Liver (tissue), 9 donors: ENCODE data around the gene KANK2. TPM values are rescaled to one million over a fixed set of nuclear protein-coding genes. Genes with fewer than 3 reads are reported as not detected.

Source experiments
- DNase-seq: peaks from one replicate; pipeline ENCODE4 v3.0.0-alpha.2; 2017; ENCODE audit warnings: low spot score
- H3K27ac ChIP-seq, 2 donors: one replicate each; pipeline ENCODE4 v1.7.0; 2013; ENCODE audit warnings: inconsistent platforms in 2 of 2, low read length in 2 of 2, control low read depth in 1 of 2, low read depth in 1 of 2, mild to moderate bottlenecking in 1 of 2
- H3K27me3 ChIP-seq, 4 donors: one replicate each; pipeline versions ENCODE4 v1.6.1 to v1.7.0; 2013; ENCODE audit warnings: low read length in 3 of 4, inconsistent platforms in 1 of 4, mild to moderate bottlenecking in 1 of 4, moderate library complexity in 1 of 4; ENCODE audit not compliant: control insufficient read depth in 4 of 4, insufficient read depth in 4 of 4
- H3K36me3 ChIP-seq, 4 donors: one replicate each; pipeline versions ENCODE4 v1.6.1 to v1.7.0; 2013; ENCODE audit warnings: low read length in 3 of 4, mild to moderate bottlenecking in 3 of 4, low read depth in 1 of 4, moderate library complexity in 1 of 4; ENCODE audit not compliant: control insufficient read depth in 4 of 4, insufficient read depth in 3 of 4
- H3K4me1 ChIP-seq, 4 donors: one replicate each; pipeline versions ENCODE4 v1.6.1 to v1.7.0; 2013; ENCODE audit warnings: low read length in 3 of 4, mild to moderate bottlenecking in 3 of 4, moderate library complexity in 1 of 4; ENCODE audit not compliant: control insufficient read depth in 4 of 4, insufficient read depth in 4 of 4
- H3K4me3 ChIP-seq, 3 donors: one replicate each; pipeline versions ENCODE4 v1.6.1 to v1.7.0; 2013; ENCODE audit warnings: low read length in 3 of 3, control low read depth in 1 of 3, low read depth in 1 of 3, mild to moderate bottlenecking in 1 of 3
- H3K9ac ChIP-seq, 2 donors: one replicate each; pipeline ENCODE4 v1.7.0; 2013; ENCODE audit warnings: low read length in 2 of 2, mild to moderate bottlenecking in 2 of 2, moderate library complexity in 2 of 2, control low read depth in 1 of 2, low read depth in 1 of 2
- H3K9me3 ChIP-seq, 4 donors: one replicate each; pipeline versions ENCODE4 v1.6.1 to v1.7.0; 2013; ENCODE audit warnings: low read length in 3 of 4; ENCODE audit not compliant: control insufficient read depth in 4 of 4
- FOXA1 ChIP-seq: IDR thresholded peaks from 2 replicates; pipeline ENCODE4 v1.6.1; 2016; ENCODE audit warnings: antibody characterized with exemption
- FOXA2 ChIP-seq: IDR thresholded peaks from 2 replicates; pipeline ENCODE4 v1.6.1; 2016; ENCODE audit warnings: antibody characterized with exemption
- GABPA ChIP-seq, 2 donors: IDR thresholded peaks in 1 of 2; conservative IDR thresholded peaks in 1 of 2; 2 replicates each; pipeline ENCODE4 v1.6.1; 2016; ENCODE audit warnings: antibody characterized with exemption in 2 of 2, mild to moderate bottlenecking in 1 of 2, moderate library complexity in 1 of 2
- HNF4A ChIP-seq, 2 donors: conservative IDR thresholded peaks; 2 replicates each; pipeline ENCODE4 v1.6.1; 2016; ENCODE audit warnings: antibody characterized with exemption in 2 of 2, mild to moderate bottlenecking in 2 of 2
- JUND ChIP-seq, 2 donors: IDR thresholded peaks; 2 replicates each; pipeline ENCODE4 v1.6.1; 2016; ENCODE audit warnings: antibody characterized with exemption in 2 of 2
- NR2F2 ChIP-seq: IDR thresholded peaks from 2 replicates; pipeline ENCODE4 v1.6.1; 2016; ENCODE audit warnings: antibody characterized with exemption
- RAD21 ChIP-seq, 2 donors: IDR thresholded peaks; 2 replicates each; pipeline ENCODE4 v1.6.1; 2016; ENCODE audit warnings: antibody characterized with exemption in 2 of 2, mild to moderate bottlenecking in 2 of 2
- RXRA ChIP-seq, 2 donors: IDR thresholded peaks; 2 replicates each; pipeline ENCODE4 v1.6.1; 2017 to 2018; ENCODE audit warnings: antibody characterized with exemption in 2 of 2, mild to moderate bottlenecking in 1 of 2
- SP1 ChIP-seq: IDR thresholded peaks from 2 replicates; pipeline ENCODE4 v1.6.1; 2018; ENCODE audit warnings: antibody characterized with exemption, mild to moderate bottlenecking
- YY1 ChIP-seq: IDR thresholded peaks from 2 replicates; pipeline ENCODE4 v1.6.1; 2016; ENCODE audit warnings: antibody characterized with exemption, mild to moderate bottlenecking
- WGBS: extraction: QIAGEN DNeasy Blood & Tissue Kit; methylation state at CpG from one replicate; pipeline ENCODE4 v1.1.7; 2013; 5-methylcytosine and 5-hydroxymethylcytosine counted together
- polyA plus RNA-seq, 2 donors: library from polyadenylated mRNA; stranded (reverse) in 1 of 2; unstranded in 1 of 2; fragments of 200-250 nt in 1 of 2; fragments of >200 nt in 1 of 2; fragmentation: Nextera tagmentation in 1 of 2; extraction: Ambion mirVana in 1 of 2; gene quantifications; one replicate each; pipeline versions ENCODE4 v1.2.1 to v1.2.3, GENCODE V29; 2013 to 2015
- total RNA-seq, 2 donors: library from RNA; depleted of rRNA; stranded (reverse); fragments of >200 nt; gene quantifications; one replicate each; pipeline ENCODE4 v1.2.3, GENCODE V29; 2014
- TF ChIP-seq, protein P1 (sequence below): fragments of 150-350 bp; IDR thresholded peaks from 2 replicates; pipeline ENCODE4 v1.5.1; 2017; ENCODE audit warnings: improper control_type of control experiment, low read depth, low read length; ENCODE audit not compliant: missing input control
- TF ChIP-seq, protein P2 (sequence below): IDR thresholded peaks from 2 replicates; pipeline ENCODE4 v1.6.1; 2016; ENCODE audit warnings: antibody characterized with exemption
- TF ChIP-seq, protein P3 (sequence below): IDR thresholded peaks from 2 replicates; pipeline ENCODE4 v1.6.1; 2016; ENCODE audit warnings: antibody characterized with exemption
- TF ChIP-seq, protein P4 (sequence below): IDR thresholded peaks from 2 replicates; pipeline ENCODE4 v1.6.1; 2016; ENCODE audit warnings: antibody characterized with exemption, mild to moderate bottlenecking
- donor health status: healthy.
- donor health status: healthy.
- donor health status: healthy.
- donor health status: healthy.
- donor health status: healthy.

The KANK2 gene
- total and polyA plus RNA-seq, 4 donors, result 15.0 to 67.8 (median 40.6) TPM

DNA sequence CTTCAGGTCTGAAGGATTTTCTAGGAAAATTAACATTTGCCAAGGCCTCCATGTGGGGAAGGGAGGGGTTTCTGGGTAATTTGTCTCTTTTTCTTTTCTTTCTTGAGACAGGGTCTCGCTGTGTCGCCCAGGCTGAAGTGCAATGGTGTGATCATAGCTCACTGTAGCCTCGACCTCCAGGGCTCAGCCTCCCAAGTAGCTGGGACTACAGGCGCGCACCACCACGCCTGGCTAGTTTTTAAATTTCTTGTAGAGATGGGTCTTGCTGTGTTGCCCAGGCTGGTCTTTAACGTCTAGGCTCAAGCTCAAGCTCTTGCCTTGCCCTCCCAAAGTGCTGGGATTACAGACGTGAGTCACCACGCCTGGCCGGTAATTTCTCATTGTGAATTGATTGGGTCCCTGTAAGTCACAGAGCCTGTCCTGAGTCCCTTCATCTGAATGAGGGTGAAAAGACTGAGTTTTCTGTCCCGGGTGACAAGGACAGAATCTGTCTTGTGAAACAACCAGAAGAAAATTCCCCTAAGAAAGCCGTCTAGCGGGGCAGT is 31.8 kb downstream of the KANK2 start:
- Histone ChIP-seq H3K4me3 (no peak overlapping the region), H3K27ac (peak overlapping the region; percentile 42 to 79), H3K9ac (no peak overlapping the region), H3K4me1 (peaks cover 0 to 22% (median 5%) of the 10 kb centered on the region in 4 donors), H3K36me3 (peaks cover 5 to 15% (median 9%) of the 10 kb centered on the region in 4 donors), H3K27me3 (no peaks in the 10 kb centered on the region), H3K9me3 (no peaks in the 10 kb centered on the region)
- no peak for DNase-seq
- WGBS, result 86% methylated on average over 13 of the region's 13 CpGs
- TF ChIP-seq NR2F2 (no peak), YY1 (no peak), JUND (IDR thresholded peaks at IDR 0.05) (no peak), SP1 (no peak), HNF4A (conservative IDR thresholded peaks at IDR 0.05) (no peak)
- TF ChIP-seq, protein P1, sequence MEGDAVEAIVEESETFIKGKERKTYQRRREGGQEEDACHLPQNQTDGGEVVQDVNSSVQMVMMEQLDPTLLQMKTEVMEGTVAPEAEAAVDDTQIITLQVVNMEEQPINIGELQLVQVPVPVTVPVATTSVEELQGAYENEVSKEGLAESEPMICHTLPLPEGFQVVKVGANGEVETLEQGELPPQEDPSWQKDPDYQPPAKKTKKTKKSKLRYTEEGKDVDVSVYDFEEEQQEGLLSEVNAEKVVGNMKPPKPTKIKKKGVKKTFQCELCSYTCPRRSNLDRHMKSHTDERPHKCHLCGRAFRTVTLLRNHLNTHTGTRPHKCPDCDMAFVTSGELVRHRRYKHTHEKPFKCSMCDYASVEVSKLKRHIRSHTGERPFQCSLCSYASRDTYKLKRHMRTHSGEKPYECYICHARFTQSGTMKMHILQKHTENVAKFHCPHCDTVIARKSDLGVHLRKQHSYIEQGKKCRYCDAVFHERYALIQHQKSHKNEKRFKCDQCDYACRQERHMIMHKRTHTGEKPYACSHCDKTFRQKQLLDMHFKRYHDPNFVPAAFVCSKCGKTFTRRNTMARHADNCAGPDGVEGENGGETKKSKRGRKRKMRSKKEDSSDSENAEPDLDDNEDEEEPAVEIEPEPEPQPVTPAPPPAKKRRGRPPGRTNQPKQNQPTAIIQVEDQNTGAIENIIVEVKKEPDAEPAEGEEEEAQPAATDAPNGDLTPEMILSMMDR, result no peak
- TF ChIP-seq, protein P2, sequence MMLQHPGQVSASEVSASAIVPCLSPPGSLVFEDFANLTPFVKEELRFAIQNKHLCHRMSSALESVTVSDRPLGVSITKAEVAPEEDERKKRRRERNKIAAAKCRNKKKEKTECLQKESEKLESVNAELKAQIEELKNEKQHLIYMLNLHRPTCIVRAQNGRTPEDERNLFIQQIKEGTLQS, result no peak

DNA sequence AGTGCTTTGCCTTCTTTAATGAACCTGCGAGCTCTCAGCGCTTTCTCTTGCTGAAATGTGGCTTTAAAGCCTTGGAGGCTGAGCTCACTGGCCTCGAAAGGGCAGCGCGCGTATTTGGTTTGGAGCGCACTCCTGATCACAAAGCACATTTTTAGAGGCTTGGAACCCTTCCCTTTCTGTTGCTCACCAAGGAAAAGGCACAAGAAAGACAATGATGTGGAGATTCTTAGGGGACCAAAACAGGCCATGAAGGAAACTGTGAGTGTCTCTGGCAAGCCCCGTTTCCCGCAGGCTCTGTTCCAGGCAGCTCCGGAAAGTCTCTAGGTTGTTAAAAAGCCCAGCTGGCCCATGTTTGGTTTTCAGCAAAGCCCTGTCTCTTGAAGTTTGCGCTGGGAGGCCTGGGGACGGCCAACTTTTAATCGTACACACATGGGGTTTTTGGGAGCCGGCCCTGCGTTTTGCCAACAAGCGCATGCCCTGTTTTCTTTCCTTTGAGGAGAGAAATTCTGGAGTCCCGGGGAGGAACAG is 32.4 kb downstream of the KANK2 start:
- Histone ChIP-seq H3K4me1 (peaks cover 0 to 21% (median 7%) of the 10 kb centered on the region in 4 donors), H3K27ac (peak overlapping the region; percentile 42 to 79), H3K4me3 (no peak overlapping the region), H3K9ac (no peak overlapping the region), H3K27me3 (no peaks in the 10 kb centered on the region), H3K36me3 (peaks cover 5 to 15% (median 8%) of the 10 kb centered on the region in 4 donors), H3K9me3 (no peaks in the 10 kb centered on the region)
- 70% methylated on average over 17 of the region's 17 CpGs for WGBS
- DNase-seq, result no peak
- TF ChIP-seq FOXA2 (no peak), JUND (IDR thresholded peaks at IDR 0.05) (peak in 1 of 2 donors; percentile 18), NR2F2 (no peak), YY1 (no peak), HNF4A (conservative IDR thresholded peaks at IDR 0.05) (no peak), RAD21 (IDR thresholded peaks at IDR 0.05) (no peak), RXRA (IDR thresholded peaks at IDR 0.05) (peak in 1 of 2 donors; percentile 15), GABPA (IDR thresholded peaks at IDR 0.05 in 1 of 2, conservative IDR thresholded peaks at IDR 0.05 in 1 of 2) (no peak), FOXA1 (no peak), SP1 (peak; percentile 11)
- TF ChIP-seq, protein P1, result no peak
- TF ChIP-seq, protein P3, sequence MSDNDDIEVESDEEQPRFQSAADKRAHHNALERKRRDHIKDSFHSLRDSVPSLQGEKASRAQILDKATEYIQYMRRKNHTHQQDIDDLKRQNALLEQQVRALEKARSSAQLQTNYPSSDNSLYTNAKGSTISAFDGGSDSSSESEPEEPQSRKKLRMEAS, result peak; percentile 48
- TF ChIP-seq, protein P4, sequence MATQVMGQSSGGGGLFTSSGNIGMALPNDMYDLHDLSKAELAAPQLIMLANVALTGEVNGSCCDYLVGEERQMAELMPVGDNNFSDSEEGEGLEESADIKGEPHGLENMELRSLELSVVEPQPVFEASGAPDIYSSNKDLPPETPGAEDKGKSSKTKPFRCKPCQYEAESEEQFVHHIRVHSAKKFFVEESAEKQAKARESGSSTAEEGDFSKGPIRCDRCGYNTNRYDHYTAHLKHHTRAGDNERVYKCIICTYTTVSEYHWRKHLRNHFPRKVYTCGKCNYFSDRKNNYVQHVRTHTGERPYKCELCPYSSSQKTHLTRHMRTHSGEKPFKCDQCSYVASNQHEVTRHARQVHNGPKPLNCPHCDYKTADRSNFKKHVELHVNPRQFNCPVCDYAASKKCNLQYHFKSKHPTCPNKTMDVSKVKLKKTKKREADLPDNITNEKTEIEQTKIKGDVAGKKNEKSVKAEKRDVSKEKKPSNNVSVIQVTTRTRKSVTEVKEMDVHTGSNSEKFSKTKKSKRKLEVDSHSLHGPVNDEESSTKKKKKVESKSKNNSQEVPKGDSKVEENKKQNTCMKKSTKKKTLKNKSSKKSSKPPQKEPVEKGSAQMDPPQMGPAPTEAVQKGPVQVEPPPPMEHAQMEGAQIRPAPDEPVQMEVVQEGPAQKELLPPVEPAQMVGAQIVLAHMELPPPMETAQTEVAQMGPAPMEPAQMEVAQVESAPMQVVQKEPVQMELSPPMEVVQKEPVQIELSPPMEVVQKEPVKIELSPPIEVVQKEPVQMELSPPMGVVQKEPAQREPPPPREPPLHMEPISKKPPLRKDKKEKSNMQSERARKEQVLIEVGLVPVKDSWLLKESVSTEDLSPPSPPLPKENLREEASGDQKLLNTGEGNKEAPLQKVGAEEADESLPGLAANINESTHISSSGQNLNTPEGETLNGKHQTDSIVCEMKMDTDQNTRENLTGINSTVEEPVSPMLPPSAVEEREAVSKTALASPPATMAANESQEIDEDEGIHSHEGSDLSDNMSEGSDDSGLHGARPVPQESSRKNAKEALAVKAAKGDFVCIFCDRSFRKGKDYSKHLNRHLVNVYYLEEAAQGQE, result peak; percentile 16
